ENCODE results near the gene DNAJC8. TPM values are rescaled to one million over a fixed set of nuclear protein-coding genes. Genes with fewer than 3 reads are reported as not detected.
A peak's percentile ranks its signal among the peaks of the same experiment; 100 is the strongest.

The DNAJC8 gene
- total RNA-seq, 4 donors from 2014 or later: 60.9 to 83.0 (median 73.0) TPM

- H3K36me3 ChIP-seq: no peaks in the 10 kb centered on the region
- 1% methylated on average over 11 of the region's 66 CpGs for WGBS
- peak overlapping the region; percentile 89 to 100 (median 95) for H3K4me3 ChIP-seq
- peak overlapping the region; percentile 95 to 98 (median 97) for H3K27ac ChIP-seq (replicated peaks in 1 of 4)
- DNase-seq (ENCODE audit: extremely low spot score): no peak
- H3K4me1 ChIP-seq: peaks cover 16 to 43% (median 37%) of the 10 kb centered on the region in 4 donors
- H3K9me3 ChIP-seq: no peaks in the 10 kb centered on the region
- no peak for TF ChIP-seq POLR2A (IDR thresholded peaks at IDR 0.05; ENCODE audit: low read depth)
- peak; percentile 20 to 56 for TF ChIP-seq POLR2AphosphoS5 (IDR thresholded peaks at IDR 0.05)
- TF ChIP-seq CTCF (IDR thresholded peaks at IDR 0.05): no peak
- no peaks in the 10 kb centered on the region for H3K27me3 ChIP-seq
- intact Hi-C loops (cut with DNase I): loop anchor here (2.0 to 5.0 kb wide), 3 partner anchors 13 to 109 kb away; partner anchors contain the start of genes MED18 and PHACTR4
These were observed 27.3 kb upstream of the DNAJC8 start for GRCh38 chr1:28259934-28260802.

- peak within 1 kb of the TSS; percentile 95 to 98 (median 97) for H3K27ac ChIP-seq (replicated peaks in 1 of 4)
- intact Hi-C loops (cut with DNase I): loop anchor here (2.0 kb wide), 1 partner anchor 109 kb away; the partner anchor contains the start of gene PHACTR4
- TF ChIP-seq EP300 (IDR thresholded peaks at IDR 0.05) (no peak), POLR2AphosphoS5 (IDR thresholded peaks at IDR 0.05) (peak; percentile 97 to 99), CTCF (IDR thresholded peaks at IDR 0.05) (peak in 1 of 3 experiments; percentile 28), POLR2A (IDR thresholded peaks at IDR 0.05; ENCODE audit: low read depth) (peak; percentile 96)
- no peaks in the 10 kb centered on the region for H3K36me3 ChIP-seq
- no CpG with 5 or more reads among the region's 76 CpGs for WGBS
- no peaks in the 10 kb centered on the region for H3K27me3 ChIP-seq
- peaks cover 16 to 43% (median 35%) of the 10 kb centered on the region in 4 donors for H3K4me1 ChIP-seq
- no peaks in the 10 kb centered on the region for H3K9me3 ChIP-seq
- peak within 1 kb of the TSS; percentile 89 to 100 (median 95) for H3K4me3 ChIP-seq
- DNase-seq (ENCODE audit: extremely low spot score): peak; percentile 100
These were observed 26.6 kb upstream of the DNAJC8 start, which contains the start of gene SESN2 for GRCh38 chr1:28259252-28259933. TSS of gene SESN2 (plus strand) at chr1:28259518. CDS start at chr1:28259848, 330 bp downstream.

GRCh38 chr1:28258628-28259251 lies 25.9 kb upstream of the DNAJC8 start:
- no peak for DNase-seq (ENCODE audit: extremely low spot score)
- Histone ChIP-seq H3K27me3 (no peaks in the 10 kb centered on the region), H3K36me3 (no peaks in the 10 kb centered on the region), H3K4me3 (peak overlapping the region; percentile 89 to 100 (median 95)), H3K9me3 (no peaks in the 10 kb centered on the region), H3K27ac (replicated peaks in 1 of 4) (peak overlapping the region; percentile 44 to 97 (median 76)), H3K4me1 (peaks cover 16 to 43% (median 33%) of the 10 kb centered on the region in 4 donors)
- WGBS: 9% methylated on average over 12 of the region's 12 CpGs
- intact Hi-C loops (cut with DNase I): loop anchor here (2.0 kb wide), 1 partner anchor 110 kb away; the partner anchor contains the start of gene PHACTR4
- TF ChIP-seq POLR2AphosphoS5 (IDR thresholded peaks at IDR 0.05): no peak
- no peak for TF ChIP-seq CTCF (IDR thresholded peaks at IDR 0.05)
- TF ChIP-seq POLR2A (IDR thresholded peaks at IDR 0.05; ENCODE audit: low read depth): no peak
- no peak for TF ChIP-seq EP300 (IDR thresholded peaks at IDR 0.05)

- Histone ChIP-seq H3K36me3 (no peaks in the 10 kb centered on the region), H3K4me3 (no peak overlapping the region), H3K9me3 (no peaks in the 10 kb centered on the region), H3K4me1 (peaks cover 16 to 33% (median 29%) of the 10 kb centered on the region in 4 donors), H3K27ac (replicated peaks in 1 of 4) (no peak overlapping the region), H3K27me3 (no peaks in the 10 kb centered on the region)
- DNase-seq (ENCODE audit: extremely low spot score): no peak
- no peak for TF ChIP-seq POLR2A (IDR thresholded peaks at IDR 0.05; ENCODE audit: low read depth)
- no peak for TF ChIP-seq EP300 (IDR thresholded peaks at IDR 0.05)
- TF ChIP-seq POLR2AphosphoS5 (IDR thresholded peaks at IDR 0.05): no peak
- TF ChIP-seq CTCF (IDR thresholded peaks at IDR 0.05): no peak
- intact Hi-C loops (cut with DNase I): loop anchor here (2.0 kb wide), 1 partner anchor 111 kb away; the partner anchor contains the start of gene PHACTR4
- 89% methylated on average over 4 of the region's 4 CpGs for WGBS
These were observed 24.9 kb upstream of the DNAJC8 start for GRCh38 chr1:28257736-28258135.

Data from esophagus muscularis mucosa (tissue), 4 donors.